Measurements from ENCODE around the gene TES. TPM values are rescaled to one million over a fixed set of nuclear protein-coding genes. Genes with fewer than 3 reads are reported as not detected.

TES gene
- total and polyA plus RNA-seq, 2 of the 8 experiments (the other 6 are each of a cell fraction or from before 2014, with no cell fraction given), result 18.2 to 36.3 TPM

DNA sequence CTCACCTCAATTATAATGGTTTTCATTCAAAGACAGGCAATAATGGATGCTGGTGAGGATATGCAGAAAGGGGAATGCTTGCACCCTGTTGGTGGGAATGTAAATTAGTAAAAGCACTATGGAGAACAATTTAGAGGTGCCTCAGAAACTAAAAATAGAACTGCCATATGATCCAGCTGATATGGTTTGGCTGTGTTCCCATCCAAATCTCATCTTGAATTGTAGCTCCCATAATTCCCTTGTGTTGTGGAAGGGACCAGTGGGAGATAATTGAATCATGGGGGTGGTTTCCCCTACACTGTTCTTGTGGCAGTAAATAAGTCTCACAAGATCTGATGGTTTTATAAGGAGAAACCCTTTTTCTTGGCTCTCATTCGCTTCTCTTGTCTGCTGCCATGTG lies 87.7 kb downstream of the TES start:
- Histone ChIP-seq H3K79me2 (ENCODE audit: control insufficient read depth in 1 of 2, insufficient read depth in 2 of 2, low read length in 2 of 2) (no peaks in the 10 kb centered on the region), H3K79me1 (ENCODE audit: low read depth, low read length) (no peaks in the 10 kb centered on the region)
- FAIRE-seq, result no peak
- TF ChIP-seq RAD21 (IDR thresholded peaks at IDR 0.05 in 1 of 2, conservative IDR thresholded peaks at IDR 0.05 in 1 of 2; ENCODE audit: low read depth in 2 of 2, low read length in 2 of 2) (no peak), BCL11A (IDR thresholded peaks at IDR 0.05; ENCODE audit: low read depth in 2 of 2, low read length in 2 of 2) (no peak), SP4 (IDR thresholded peaks at IDR 0.05; ENCODE audit: low read length) (no peak), FOSL1 (IDR thresholded peaks at IDR 0.05; ENCODE audit: insufficient read depth, low read depth, low read length) (no peak), SP2 (IDR thresholded peaks at IDR 0.05; ENCODE audit: low read length) (no peak), SIRT6 (IDR thresholded peaks at IDR 0.05; ENCODE audit: low read length) (no peak), TCF12 (IDR thresholded peaks at IDR 0.05; ENCODE audit: low read depth, low read length) (no peak), NANOG (IDR thresholded peaks at IDR 0.05; ENCODE audit: insufficient read depth, low read depth, low read length, poor library complexity, severe bottlenecking) (no peak), SUZ12 (IDR thresholded peaks at IDR 0.05; ENCODE audit: low read length) (no peak)
- TF ChIP-seq, protein P1, sequence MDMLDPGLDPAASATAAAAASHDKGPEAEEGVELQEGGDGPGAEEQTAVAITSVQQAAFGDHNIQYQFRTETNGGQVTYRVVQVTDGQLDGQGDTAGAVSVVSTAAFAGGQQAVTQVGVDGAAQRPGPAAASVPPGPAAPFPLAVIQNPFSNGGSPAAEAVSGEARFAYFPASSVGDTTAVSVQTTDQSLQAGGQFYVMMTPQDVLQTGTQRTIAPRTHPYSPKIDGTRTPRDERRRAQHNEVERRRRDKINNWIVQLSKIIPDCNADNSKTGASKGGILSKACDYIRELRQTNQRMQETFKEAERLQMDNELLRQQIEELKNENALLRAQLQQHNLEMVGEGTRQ (IDR thresholded peaks at IDR 0.05; ENCODE audit: low read length), result no peak
- TF ChIP-seq, protein P2, sequence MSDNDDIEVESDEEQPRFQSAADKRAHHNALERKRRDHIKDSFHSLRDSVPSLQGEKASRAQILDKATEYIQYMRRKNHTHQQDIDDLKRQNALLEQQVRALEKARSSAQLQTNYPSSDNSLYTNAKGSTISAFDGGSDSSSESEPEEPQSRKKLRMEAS (IDR thresholded peaks at IDR 0.05), result no peak
- TF ChIP-seq, protein P3, sequence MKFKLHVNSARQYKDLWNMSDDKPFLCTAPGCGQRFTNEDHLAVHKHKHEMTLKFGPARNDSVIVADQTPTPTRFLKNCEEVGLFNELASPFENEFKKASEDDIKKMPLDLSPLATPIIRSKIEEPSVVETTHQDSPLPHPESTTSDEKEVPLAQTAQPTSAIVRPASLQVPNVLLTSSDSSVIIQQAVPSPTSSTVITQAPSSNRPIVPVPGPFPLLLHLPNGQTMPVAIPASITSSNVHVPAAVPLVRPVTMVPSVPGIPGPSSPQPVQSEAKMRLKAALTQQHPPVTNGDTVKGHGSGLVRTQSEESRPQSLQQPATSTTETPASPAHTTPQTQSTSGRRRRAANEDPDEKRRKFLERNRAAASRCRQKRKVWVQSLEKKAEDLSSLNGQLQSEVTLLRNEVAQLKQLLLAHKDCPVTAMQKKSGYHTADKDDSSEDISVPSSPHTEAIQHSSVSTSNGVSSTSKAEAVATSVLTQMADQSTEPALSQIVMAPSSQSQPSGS (IDR thresholded peaks at IDR 0.05; ENCODE audit: low read length), result no peak

More for the DNA sequence above, 87.7 kb downstream of the TES start:
- Histone ChIP-seq H3K4ac (replicated peaks; ENCODE audit: insufficient read length, low read depth, low read length) (no peak overlapping the region), H3K9ac (replicated peaks in 1 of 4; ENCODE audit: extremely low read depth in 1 of 4, low read depth in 3 of 4, low read length in 3 of 4) (no peak overlapping the region), H3K56ac (replicated peaks; ENCODE audit: insufficient read length, low read depth, low read length) (no peak overlapping the region), H4K5ac (ENCODE audit: insufficient read length, low read depth, low read length) (no peak overlapping the region), H2BK12ac (ENCODE audit: low read depth, low read length) (no peak overlapping the region), H2BK20ac (ENCODE audit: low read length) (no peak overlapping the region), H2BK15ac (ENCODE audit: low read length) (no peak overlapping the region), H3K23me2 (ENCODE audit: low read depth, low read length) (no peaks in the 10 kb centered on the region), H3K4me3 (ENCODE audit: extremely low read depth in 1 of 4, insufficient read depth in 2 of 4, low read depth in 3 of 4, low read length in 4 of 4) (no peak overlapping the region), H3K18ac (ENCODE audit: extremely low read depth, low read length) (no peak overlapping the region), H2AFZ (ENCODE audit: low read length) (no peak overlapping the region), H2BK5ac (ENCODE audit: low read depth, low read length) (no peak overlapping the region), H3K14ac (ENCODE audit: insufficient read length) (no peak overlapping the region), H2BK120ac (replicated peaks; ENCODE audit: low read depth, low read length) (no peak overlapping the region), H4K91ac (replicated peaks; ENCODE audit: insufficient read length, low read length) (no peak overlapping the region), H4K20me1 (replicated peaks in 1 of 2; ENCODE audit: control insufficient read depth in 1 of 2, insufficient read depth in 2 of 2, low read length in 2 of 2) (no peaks in the 10 kb centered on the region), H3K4me2 (ENCODE audit: insufficient read depth in 1 of 2, low read depth in 2 of 2, low read length in 2 of 2) (no peak overlapping the region), H3K27me3 (replicated peaks in 1 of 4; ENCODE audit: control insufficient read depth in 3 of 4, extremely low read depth in 1 of 4, insufficient read depth in 3 of 4, low read length in 3 of 4) (no peaks in the 10 kb centered on the region), H3K9me3 (ENCODE audit: insufficient read depth in 2 of 2, low read depth in 1 of 2, low read length in 1 of 2) (no peaks in the 10 kb centered on the region), H3K4me1 (replicated peaks in 1 of 4; ENCODE audit: control insufficient read depth in 3 of 4, insufficient read depth in 4 of 4, low read length in 3 of 4) (no peaks in the 10 kb centered on the region), H3K36me3 (ENCODE audit: control insufficient read depth in 2 of 4, insufficient read depth in 4 of 4, low read length in 3 of 4) (no peaks in the 10 kb centered on the region), H3K27ac (ENCODE audit: low read depth, low read length) (no peak overlapping the region), H3K23ac (ENCODE audit: insufficient read length) (no peak overlapping the region), H2AK5ac (ENCODE audit: low read depth, low read length) (no peak overlapping the region), H4K8ac (ENCODE audit: extremely low read depth, insufficient read depth, low read length) (no peak overlapping the region)
- ChIA-PET POLR2A (ENCODE audit: partially characterized antibody) (no interaction called here), CTCF (ENCODE audit: partially characterized antibody) (interaction anchor here (1.0 kb wide), 1 partner anchor 279 kb away, joined by 4 read pairs; no protein-coding TSS in a partner anchor)
- no peak for DNase-seq (ENCODE audit: low read depth in 1 of 2, low spot score in 2 of 2)
- 88% methylated on average over 1 of the region's 1 CpG; no CpG with 5 or more reads in 1 of the 2 experiments for WGBS, 2 experiments (ENCODE audit: extremely low coverage in 1 of 2, insufficient coverage in 1 of 2, insufficient read length in 1 of 2, insufficient replicate concordance in 2 of 2, low coverage in 1 of 2, low lambda C conversion rate in 2 of 2, missing lambda C conversion rate in 1 of 2)
